Endothelial cell (in vitro differentiated cells): Measurements from ENCODE around the gene TMEM115. TPM values are rescaled to one million over a fixed set of nuclear protein-coding genes. Genes with fewer than 3 reads are reported as not detected.
A peak's percentile ranks its signal among the peaks of the same experiment; 100 is the strongest.
"Not testable (repeated sequence)": the region's sequence is repeated elsewhere in the genome, so short reads cannot be mapped to it uniquely, and the experiment has no call there.

Experiments used
- DNase-seq: peaks from one replicate; pipeline ENCODE4 v3.0.0; 2021; ENCODE audit warnings: low spot score
- H3K27ac Mint-ChIP-seq: one replicate; pipeline ENCODE4 v1.8.0; 2021; ENCODE audit warnings: mixed read lengths, inconsistent platforms; ENCODE audit not compliant: unreplicated experiment
- H3K27me3 Mint-ChIP-seq: one replicate; pipeline ENCODE4 v1.8.0; 2021; ENCODE audit warnings: mild to moderate bottlenecking, moderate library complexity, mixed read lengths, inconsistent platforms; ENCODE audit not compliant: unreplicated experiment
- H3K36me3 Mint-ChIP-seq: one replicate; pipeline ENCODE4 v1.8.0; 2021; ENCODE audit warnings: mild to moderate bottlenecking, low read depth, mixed read lengths, inconsistent platforms; ENCODE audit not compliant: unreplicated experiment
- H3K4me1 Mint-ChIP-seq: one replicate; pipeline ENCODE4 v1.8.0; 2021; ENCODE audit warnings: mild to moderate bottlenecking, mixed read lengths, inconsistent platforms; ENCODE audit not compliant: unreplicated experiment
- H3K4me3 Mint-ChIP-seq: one replicate; pipeline ENCODE4 v1.8.0; 2021; ENCODE audit warnings: mild to moderate bottlenecking, mixed read lengths, inconsistent platforms; ENCODE audit not compliant: unreplicated experiment
- H3K9me3 Mint-ChIP-seq: one replicate; pipeline ENCODE4 v1.8.0; 2021; ENCODE audit warnings: mixed read lengths, inconsistent platforms; ENCODE audit not compliant: unreplicated experiment
- total RNA-seq: library from RNA; stranded (reverse); fragmentation: NEBNext Ultra II Directional; extraction: Animal tissue kit (Norgen Biotek cat#: 25700); gene quantifications from one replicate; pipeline ENCODE4 v1.2.1, GENCODE V29; 2021; ENCODE audit not compliant: unreplicated experiment
- TF ChIP-seq, protein P1 (sequence below): fragments of 200-600 bp; sonication (generic); IDR thresholded peaks from one replicate; pipeline ENCODE4 v1.5.0; 2021; ENCODE audit warnings: antibody characterized with exemption; ENCODE audit not compliant: unreplicated experiment

The TMEM115 gene
- total RNA-seq, 1 donor from 2014 or later = 44.9 TPM

DNA sequence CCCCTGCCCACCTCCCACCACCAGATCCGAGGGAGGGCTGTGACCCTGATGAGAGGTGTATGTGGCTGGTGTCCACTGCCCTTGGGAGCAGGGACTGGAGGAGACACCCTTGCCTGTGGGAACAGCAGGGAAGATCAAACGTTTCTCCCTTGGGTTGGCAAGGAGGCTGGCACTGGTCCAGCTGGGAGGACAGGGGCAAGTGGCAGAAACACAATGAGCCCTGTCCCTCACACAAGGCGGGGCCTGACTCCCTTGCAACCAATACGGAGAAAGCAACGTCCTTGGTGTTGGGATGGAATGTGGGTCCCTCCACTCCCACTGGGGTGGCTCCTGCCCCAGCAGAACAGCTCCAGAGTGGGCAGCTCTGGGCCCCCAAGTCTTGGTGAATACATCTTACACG, 42.0 kb downstream of the TMEM115 start:
- H3K9me3 Mint-ChIP-seq = no peaks in the 10 kb centered on the region
- peaks cover 22% of the 10 kb centered on the region for H3K27me3 Mint-ChIP-seq
- TF ChIP-seq, protein P1, sequence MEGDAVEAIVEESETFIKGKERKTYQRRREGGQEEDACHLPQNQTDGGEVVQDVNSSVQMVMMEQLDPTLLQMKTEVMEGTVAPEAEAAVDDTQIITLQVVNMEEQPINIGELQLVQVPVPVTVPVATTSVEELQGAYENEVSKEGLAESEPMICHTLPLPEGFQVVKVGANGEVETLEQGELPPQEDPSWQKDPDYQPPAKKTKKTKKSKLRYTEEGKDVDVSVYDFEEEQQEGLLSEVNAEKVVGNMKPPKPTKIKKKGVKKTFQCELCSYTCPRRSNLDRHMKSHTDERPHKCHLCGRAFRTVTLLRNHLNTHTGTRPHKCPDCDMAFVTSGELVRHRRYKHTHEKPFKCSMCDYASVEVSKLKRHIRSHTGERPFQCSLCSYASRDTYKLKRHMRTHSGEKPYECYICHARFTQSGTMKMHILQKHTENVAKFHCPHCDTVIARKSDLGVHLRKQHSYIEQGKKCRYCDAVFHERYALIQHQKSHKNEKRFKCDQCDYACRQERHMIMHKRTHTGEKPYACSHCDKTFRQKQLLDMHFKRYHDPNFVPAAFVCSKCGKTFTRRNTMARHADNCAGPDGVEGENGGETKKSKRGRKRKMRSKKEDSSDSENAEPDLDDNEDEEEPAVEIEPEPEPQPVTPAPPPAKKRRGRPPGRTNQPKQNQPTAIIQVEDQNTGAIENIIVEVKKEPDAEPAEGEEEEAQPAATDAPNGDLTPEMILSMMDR = no peak
- peaks cover 41% of the 10 kb centered on the region for H3K4me1 Mint-ChIP-seq
- no peak for DNase-seq
- H3K4me3 Mint-ChIP-seq = no peak overlapping the region
- H3K27ac Mint-ChIP-seq = no peak overlapping the region
- peaks cover 44% of the 10 kb centered on the region for H3K36me3 Mint-ChIP-seq

DNA sequence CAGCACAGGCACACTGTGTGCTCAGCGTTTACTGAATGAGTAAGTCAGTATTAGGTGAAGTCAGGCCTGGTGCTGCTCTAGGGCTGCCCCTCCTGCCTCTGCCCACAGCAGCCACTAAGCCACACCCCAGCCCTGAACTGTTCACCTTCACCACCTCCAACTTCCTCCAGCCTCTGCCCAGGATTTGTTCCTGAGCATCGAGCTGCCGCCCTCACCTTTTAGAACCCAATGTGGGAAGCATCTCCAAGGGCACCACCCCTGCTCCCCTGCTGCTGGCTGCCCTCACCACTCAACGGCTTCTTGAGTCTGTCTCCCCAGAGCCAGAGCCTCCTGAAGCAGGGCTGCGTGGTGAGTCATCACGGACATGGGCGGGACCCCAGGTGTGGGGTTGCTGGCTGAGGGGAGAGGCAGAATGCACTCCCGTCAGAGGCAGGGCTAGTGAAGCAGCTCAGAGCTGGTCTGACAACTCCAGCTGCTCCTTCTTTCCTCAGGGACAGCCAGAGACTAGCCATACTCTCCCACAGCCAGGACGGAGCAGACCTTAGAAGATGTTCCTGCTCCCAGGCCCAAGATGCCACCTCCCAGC, 42.6 kb downstream of the TMEM115 start:
- no peak for DNase-seq
- TF ChIP-seq, protein P1 = no peak
- peaks cover 22% of the 10 kb centered on the region for H3K27me3 Mint-ChIP-seq
- H3K4me3 Mint-ChIP-seq = peak overlapping the region; percentile 32
- no peaks in the 10 kb centered on the region for H3K9me3 Mint-ChIP-seq
- H3K36me3 Mint-ChIP-seq = peaks cover 44% of the 10 kb centered on the region
- no peak overlapping the region for H3K27ac Mint-ChIP-seq
- peaks cover 41% of the 10 kb centered on the region for H3K4me1 Mint-ChIP-seq

DNA sequence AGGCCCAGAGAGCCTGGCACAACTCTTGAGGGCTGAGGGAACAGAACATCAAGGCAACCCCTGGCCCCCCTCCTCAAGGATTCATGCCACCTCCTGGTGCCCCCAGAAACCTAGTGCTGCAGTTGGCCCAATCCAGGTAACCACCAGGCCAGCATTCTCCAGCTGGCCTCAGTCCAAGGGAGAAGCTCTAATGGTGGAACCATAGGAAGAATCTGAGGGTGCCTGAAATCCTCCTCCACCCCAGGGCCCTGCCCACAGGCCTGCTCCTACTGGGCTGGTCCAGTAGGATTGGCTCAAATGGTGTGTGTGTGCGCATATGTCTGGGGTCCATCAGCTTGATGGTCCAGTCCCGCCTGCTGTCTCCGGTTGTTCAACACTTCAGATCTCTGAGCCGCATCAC, 44.5 kb downstream of the TMEM115 start:
- Mint-ChIP-seq H3K9me3 (no peaks in the 10 kb centered on the region), H3K36me3 (peaks cover 41% of the 10 kb centered on the region), H3K27ac (peak overlapping the region; percentile 7), H3K4me1 (peaks cover 31% of the 10 kb centered on the region), H3K4me3 (peak overlapping the region; percentile 38), H3K27me3 (peaks cover 14% of the 10 kb centered on the region)
- DNase-seq = no peak
- TF ChIP-seq, protein P1 = no peak

DNA sequence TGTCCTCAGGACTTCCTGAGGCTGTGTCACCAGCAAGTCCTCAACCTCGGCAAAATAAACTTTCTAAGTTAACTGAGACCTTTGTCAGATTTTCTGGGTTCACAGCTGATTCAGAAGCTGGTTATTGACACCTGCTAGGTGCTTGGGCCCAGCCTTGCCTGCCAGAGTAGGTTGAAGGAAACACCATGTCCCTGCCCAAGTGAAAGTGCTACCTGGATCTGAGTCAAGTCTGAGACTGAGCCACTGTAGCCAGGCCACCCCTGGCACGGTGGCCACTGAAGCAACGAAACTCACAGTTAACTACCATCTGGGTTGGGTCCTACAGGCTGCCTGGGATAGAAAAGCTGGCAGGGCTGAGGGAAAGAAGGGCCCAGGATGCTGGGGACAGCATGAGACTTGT, 45.0 kb downstream of the TMEM115 start:
- Mint-ChIP-seq H3K9me3 (no peaks in the 10 kb centered on the region), H3K27me3 (peaks cover 9% of the 10 kb centered on the region), H3K4me1 (peaks cover 27% of the 10 kb centered on the region), H3K36me3 (peaks cover 39% of the 10 kb centered on the region), H3K4me3 (peak overlapping the region; percentile 81), H3K27ac (peak overlapping the region; percentile 50)
- no peak for DNase-seq
- TF ChIP-seq, protein P1 = no peak

DNA sequence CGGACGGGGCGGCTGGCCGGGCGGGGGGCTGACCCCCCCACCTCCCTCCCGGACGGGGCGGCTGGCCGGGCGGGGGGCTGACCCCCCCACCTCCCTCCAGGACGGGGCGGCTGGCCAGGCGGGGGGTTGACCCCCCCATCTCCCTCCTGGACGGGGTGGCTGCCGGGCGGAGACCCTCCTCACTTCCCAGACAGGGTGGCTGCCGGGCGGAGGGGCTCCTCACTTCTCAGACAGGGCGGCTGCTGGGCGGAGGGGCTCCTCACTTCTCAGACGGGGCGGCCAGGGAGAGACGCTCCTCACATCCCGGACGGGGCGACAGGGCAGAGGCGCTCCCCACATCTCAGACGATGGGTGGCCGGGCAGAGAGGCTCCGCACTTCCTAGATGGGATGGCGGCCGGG, 47.3 kb downstream of the TMEM115 start:
- H3K9me3 Mint-ChIP-seq, DNase-seq, H3K27me3 Mint-ChIP-seq, H3K4me3 Mint-ChIP-seq, H3K27ac Mint-ChIP-seq: not testable (repeated sequence)
- Mint-ChIP-seq H3K36me3 (peaks cover 28% of the 10 kb centered on the region), H3K4me1 (peaks cover 16% of the 10 kb centered on the region)

Other genes starting within 250 kb of the TMEM115 start
- 21.3 TPM for gene SEMA3F, start 204.2 kb downstream of the TMEM115 start, total RNA-seq
- 0.59 TPM for gene GNAT1, start 167.9 kb downstream of the TMEM115 start, total RNA-seq
- 0.56 TPM for gene SLC38A3, start 154.2 kb downstream of the TMEM115 start, total RNA-seq
- gene GNAI2, start 123.3 kb downstream of the TMEM115 start, total RNA-seq = 771 TPM
- gene SEMA3B, start 90.4 kb downstream of the TMEM115 start, total RNA-seq = 1.7 TPM
- gene LSMEM2, start 80.4 kb downstream of the TMEM115 start, total RNA-seq = 0.18 TPM
- gene IFRD2, start 67.1 kb downstream of the TMEM115 start, total RNA-seq = 43.2 TPM
- gene HYAL3, start 60.1 kb downstream of the TMEM115 start, total RNA-seq = 12.7 TPM
- gene NAA80, start 60.1 kb downstream of the TMEM115 start, total RNA-seq = 17.1 TPM
- gene HYAL1, start 55.9 kb downstream of the TMEM115 start, total RNA-seq = 1.6 TPM
- gene HYAL2, start 36.8 kb downstream of the TMEM115 start, total RNA-seq = 214 TPM
- gene TUSC2, start 31.3 kb downstream of the TMEM115 start, total RNA-seq = 36.4 TPM
- gene RASSF1, start 18.7 kb downstream of the TMEM115 start, total RNA-seq = 14.8 TPM
- not detected for gene ZMYND10, start 13.8 kb downstream of the TMEM115 start, total RNA-seq
- gene NPRL2, start 8.7 kb downstream of the TMEM115 start, total RNA-seq = 18.0 TPM
- gene CYB561D2, start 8.7 kb downstream of the TMEM115 start, total RNA-seq = 5.5 TPM
- gene CACNA2D2, start 144.1 kb upstream of the TMEM115 start, total RNA-seq = 17.3 TPM
- gene C3orf18, start 208.2 kb upstream of the TMEM115 start, total RNA-seq = 4.0 TPM
- gene HEMK1, start 210.0 kb upstream of the TMEM115 start, total RNA-seq = 10.9 TPM